IgD-negative memory B cell (primary cell): ENCODE data around the gene SERPINE2. TPM values are rescaled to one million over a fixed set of nuclear protein-coding genes. Genes with fewer than 3 reads are reported as not detected.
"Not testable (repeated sequence)": the region's sequence is repeated elsewhere in the genome, so short reads cannot be mapped to it uniquely, and the experiment has no call there.

Source experiments
- H3K27ac Mint-ChIP-seq, 3 donors: one replicate each; pipeline ENCODE4 v1.8.0; 2020 to 2022; ENCODE audit warnings: mild to moderate bottlenecking in 3 of 3, mixed read lengths in 3 of 3, moderate library complexity in 1 of 3
- H3K27me3 Mint-ChIP-seq: one replicate; pipeline ENCODE4 v1.8.0; 2021; ENCODE audit warnings: mixed read lengths
- H3K36me3 Mint-ChIP-seq: one replicate; pipeline ENCODE4 v1.8.0; 2020; ENCODE audit warnings: mild to moderate bottlenecking, mixed read lengths
- H3K4me1 Mint-ChIP-seq, 3 donors: one replicate each; pipeline ENCODE4 v1.8.0; 2020 to 2022; ENCODE audit warnings: mixed read lengths in 3 of 3, mild to moderate bottlenecking in 1 of 3
- H3K4me3 Mint-ChIP-seq, 4 donors: one replicate each; pipeline ENCODE4 v1.8.0; 2020 to 2022; ENCODE audit warnings: mild to moderate bottlenecking in 4 of 4, mixed read lengths in 4 of 4, moderate library complexity in 3 of 4
- H3K9me3 Mint-ChIP-seq, 3 donors: one replicate each; pipeline ENCODE4 v1.8.0; 2020 to 2021; ENCODE audit warnings: mixed read lengths in 3 of 3, mild to moderate bottlenecking in 1 of 3
- polyA plus RNA-seq: library from polyadenylated mRNA; unstranded; fragments of 300-500 nt; fragmentation: Illumina TruSeq; gene quantifications from one replicate; pipeline ENCODE4 v1.2.3, GENCODE V29; 2021

Gene SERPINE2
- polyA plus RNA-seq, 1 donor from 2014 or later = 2.9 TPM

DNA sequence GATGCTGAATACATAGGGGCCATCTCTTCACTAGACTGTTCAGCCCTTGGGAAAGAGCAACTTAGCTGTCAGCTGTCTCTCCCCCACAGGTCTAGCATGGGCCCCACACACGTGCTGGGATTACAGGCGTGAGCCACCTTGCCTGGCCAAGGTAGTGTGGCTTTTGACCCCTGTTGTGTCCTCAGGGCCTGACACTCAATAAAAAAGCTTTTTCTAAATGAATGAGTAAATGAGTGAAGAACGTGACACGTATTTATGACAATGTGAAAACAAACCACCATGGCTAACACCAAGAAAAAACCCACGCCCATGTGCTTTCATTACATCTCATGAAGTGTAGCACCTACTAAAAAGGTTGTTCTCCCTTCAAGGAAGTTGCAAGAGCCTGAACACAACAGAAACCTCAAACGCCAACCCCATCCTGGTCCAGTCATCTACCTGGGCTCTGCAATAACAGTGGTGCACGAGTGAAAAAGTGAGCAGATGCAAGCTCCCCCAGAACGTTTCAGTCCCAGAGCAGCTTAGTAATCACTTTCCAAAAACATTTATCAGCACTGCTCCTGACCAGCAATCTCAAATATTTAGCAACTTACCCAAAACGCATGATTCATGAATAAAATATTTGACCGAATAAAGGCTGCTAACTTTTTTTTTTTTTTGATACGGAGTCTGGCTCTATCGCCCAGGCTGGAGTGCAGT is 97.4 kb downstream of the SERPINE2 start:
- Mint-ChIP-seq H3K27me3 (no peaks in the 10 kb centered on the region), H3K4me1 (peaks cover 45 to 59% (median 52%) of the 10 kb centered on the region in 3 donors), H3K36me3 (peaks cover 13% of the 10 kb centered on the region), H3K4me3 (peak overlapping the region in 3 of 4 donors; percentile 39 to 92 (median 89)), H3K9me3 (peaks cover 0 to 4% (median 0%) of the 10 kb centered on the region in 3 donors), H3K27ac (peak overlapping the region; percentile 55 to 64 (median 58))

DNA sequence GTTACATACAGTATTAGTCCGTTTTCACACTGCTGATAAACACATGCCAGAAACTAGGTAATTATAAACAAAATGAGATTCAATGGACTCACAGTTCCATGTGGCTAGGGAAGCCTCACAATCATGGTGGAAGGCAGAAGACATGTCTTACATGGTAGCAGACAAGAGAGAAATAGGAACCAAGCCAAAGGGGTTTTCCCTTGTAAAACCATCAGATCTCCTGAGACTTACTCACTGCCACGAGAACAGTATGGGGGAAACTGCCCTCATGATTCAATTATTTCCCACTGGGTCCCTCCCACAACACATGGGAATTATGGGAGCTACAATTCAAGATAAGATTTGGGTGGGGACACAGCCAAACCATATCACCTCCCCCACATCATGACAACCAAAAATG is 99.6 kb downstream of the SERPINE2 start:
- H3K4me3 Mint-ChIP-seq = peak overlapping the region in 3 of 4 donors; percentile 32 to 78 (median 56)
- H3K27ac Mint-ChIP-seq = peak overlapping the region; percentile 21 to 78 (median 50)
- H3K36me3 Mint-ChIP-seq = peaks cover 13% of the 10 kb centered on the region
- not testable (repeated sequence) for H3K27me3 Mint-ChIP-seq, H3K9me3 Mint-ChIP-seq
- H3K4me1 Mint-ChIP-seq = peaks cover 52 to 66% (median 60%) of the 10 kb centered on the region in 3 donors

DNA sequence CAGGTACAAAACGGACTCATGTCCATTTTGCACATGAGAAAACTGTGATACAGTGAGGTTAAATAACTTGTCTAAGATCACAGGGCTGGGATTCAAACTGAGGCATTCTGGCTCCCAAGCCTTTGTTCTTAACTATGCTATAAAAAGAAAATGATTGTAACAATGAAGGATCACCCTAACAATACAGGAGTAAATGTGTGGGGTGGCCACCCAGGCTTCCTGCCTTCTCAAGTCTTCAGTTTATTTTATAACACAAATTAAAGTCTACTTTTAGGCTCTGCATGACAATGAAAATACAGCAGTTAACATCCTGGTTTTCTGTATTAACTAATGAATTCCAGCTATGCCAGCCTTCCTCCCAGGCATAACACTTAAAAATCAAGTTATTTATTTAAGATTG is 101.6 kb downstream of the SERPINE2 start:
- no peak overlapping the region for H3K27ac Mint-ChIP-seq
- peak overlapping the region in 1 of 4 donors; percentile 37 for H3K4me3 Mint-ChIP-seq
- no peaks in the 10 kb centered on the region for H3K27me3 Mint-ChIP-seq
- H3K36me3 Mint-ChIP-seq = peaks cover 13% of the 10 kb centered on the region
- H3K4me1 Mint-ChIP-seq = peaks cover 52 to 63% (median 56%) of the 10 kb centered on the region in 3 donors
- H3K9me3 Mint-ChIP-seq = peaks cover 0 to 4% (median 0%) of the 10 kb centered on the region in 3 donors

- Mint-ChIP-seq H3K27ac (peak overlapping the region in 1 of 3 donors; percentile 3), H3K36me3 (peaks cover 13% of the 10 kb centered on the region), H3K9me3 (peaks cover 0 to 4% (median 0%) of the 10 kb centered on the region in 3 donors), H3K27me3 (no peaks in the 10 kb centered on the region), H3K4me1 (peaks cover 53 to 66% (median 57%) of the 10 kb centered on the region in 3 donors), H3K4me3 (no peak overlapping the region)
Measured at GRCh38 chr2:223936862-223937326, 102.2 kb downstream of the SERPINE2 start.

DNA sequence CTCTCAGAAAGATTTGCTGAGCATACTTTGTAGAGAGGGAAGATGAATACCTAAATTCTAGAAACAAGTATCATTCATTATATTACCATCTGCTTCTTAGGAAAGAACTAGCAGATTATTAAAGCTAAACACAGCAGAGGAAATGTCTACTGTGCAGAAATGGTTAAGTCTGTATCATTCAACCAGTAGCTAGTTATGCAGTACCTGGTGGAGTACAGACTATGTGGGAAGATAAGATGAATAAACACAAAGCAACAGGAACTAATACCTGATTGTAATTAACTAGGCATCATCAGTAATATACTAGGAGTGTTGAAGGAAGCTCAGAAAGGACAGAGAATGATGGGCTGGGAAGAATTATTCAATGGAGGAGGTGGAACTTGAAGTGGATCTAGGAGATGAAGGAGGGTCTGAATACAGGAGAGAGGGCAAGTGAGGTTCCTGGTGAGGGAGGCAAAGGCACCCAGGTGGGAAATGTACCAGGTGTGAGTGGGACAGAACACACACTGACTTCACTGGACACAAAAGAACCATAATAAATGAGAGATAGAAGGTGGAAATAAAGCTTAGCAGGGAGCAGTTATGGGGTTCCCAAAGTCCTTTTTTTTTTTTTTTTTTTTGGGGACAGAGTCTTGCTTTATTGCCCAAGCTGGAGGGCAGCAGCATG is 103.5 kb downstream of the SERPINE2 start:
- Mint-ChIP-seq H3K27me3 (no peaks in the 10 kb centered on the region), H3K27ac (peak overlapping the region in 1 of 3 donors; percentile 53), H3K4me3 (peak overlapping the region in 2 of 4 donors; percentile 8 to 53), H3K4me1 (peaks cover 51 to 59% (median 53%) of the 10 kb centered on the region in 3 donors), H3K9me3 (peaks cover 0 to 3% (median 0%) of the 10 kb centered on the region in 3 donors), H3K36me3 (peaks cover 7% of the 10 kb centered on the region)

GRCh38 chr2:223934870-223935269 is 104.2 kb downstream of the SERPINE2 start:
- Mint-ChIP-seq H3K4me3 (peak overlapping the region in 1 of 4 donors; percentile 58), H3K27ac (no peak overlapping the region), H3K36me3 (peaks cover 6% of the 10 kb centered on the region), H3K4me1 (peaks cover 57 to 63% (median 58%) of the 10 kb centered on the region in 3 donors), H3K9me3 (peaks cover 0 to 3% (median 0%) of the 10 kb centered on the region in 3 donors), H3K27me3 (no peaks in the 10 kb centered on the region)

DNA sequence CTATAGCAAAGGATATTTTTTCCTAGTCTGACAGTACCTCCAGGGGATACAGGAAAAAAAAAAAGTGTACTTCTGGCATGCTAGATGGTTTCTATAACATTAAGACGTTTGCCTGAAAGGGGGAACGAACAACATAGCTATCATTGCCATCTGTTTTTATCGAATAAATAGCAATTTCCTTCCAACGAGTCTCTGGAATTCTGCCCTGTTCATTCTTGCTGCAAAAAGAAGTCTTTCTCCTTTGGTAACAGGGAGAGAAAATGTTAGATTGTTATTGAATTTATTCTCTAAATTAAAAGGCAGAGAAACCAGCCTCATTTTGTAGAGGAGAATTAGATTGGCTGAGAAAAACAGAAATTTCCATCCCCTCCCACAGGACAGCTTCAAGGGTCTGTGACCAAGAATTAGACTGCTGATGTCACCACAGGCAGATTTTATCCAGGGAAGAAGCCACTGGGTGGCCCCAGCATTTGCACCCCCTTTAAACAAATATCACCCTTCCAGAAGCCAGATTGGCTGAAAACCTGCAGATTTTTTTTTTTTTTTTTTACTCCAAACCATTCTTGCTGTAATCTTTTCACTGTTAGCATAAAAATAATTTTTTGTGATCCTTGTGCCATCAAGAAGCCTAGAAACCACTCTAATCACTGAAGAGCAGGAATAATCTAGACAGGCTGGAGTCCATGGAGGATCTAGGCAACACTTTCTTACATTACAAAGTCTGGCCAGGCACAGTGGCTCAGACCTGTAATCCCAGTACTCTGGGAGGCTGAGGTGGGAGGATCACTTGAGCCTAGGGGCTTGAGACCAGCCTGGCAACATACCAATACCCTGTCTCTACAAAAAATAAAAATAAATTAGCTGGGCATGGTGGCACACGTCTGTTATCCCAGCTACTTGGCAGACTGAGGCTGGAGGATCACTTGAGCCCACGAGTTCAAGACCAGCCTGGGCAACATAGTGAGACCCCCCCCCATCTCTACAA is 106.0 kb downstream of the SERPINE2 start:
- Mint-ChIP-seq H3K27me3 (no peaks in the 10 kb centered on the region), H3K4me1 (peaks cover 44 to 56% (median 52%) of the 10 kb centered on the region in 3 donors), H3K27ac (peak overlapping the region in 1 of 3 donors; percentile 14), H3K4me3 (no peak overlapping the region), H3K36me3 (peaks cover under 1% of the 10 kb centered on the region), H3K9me3 (peaks cover 0 to 2% (median 0%) of the 10 kb centered on the region in 3 donors)

DNA sequence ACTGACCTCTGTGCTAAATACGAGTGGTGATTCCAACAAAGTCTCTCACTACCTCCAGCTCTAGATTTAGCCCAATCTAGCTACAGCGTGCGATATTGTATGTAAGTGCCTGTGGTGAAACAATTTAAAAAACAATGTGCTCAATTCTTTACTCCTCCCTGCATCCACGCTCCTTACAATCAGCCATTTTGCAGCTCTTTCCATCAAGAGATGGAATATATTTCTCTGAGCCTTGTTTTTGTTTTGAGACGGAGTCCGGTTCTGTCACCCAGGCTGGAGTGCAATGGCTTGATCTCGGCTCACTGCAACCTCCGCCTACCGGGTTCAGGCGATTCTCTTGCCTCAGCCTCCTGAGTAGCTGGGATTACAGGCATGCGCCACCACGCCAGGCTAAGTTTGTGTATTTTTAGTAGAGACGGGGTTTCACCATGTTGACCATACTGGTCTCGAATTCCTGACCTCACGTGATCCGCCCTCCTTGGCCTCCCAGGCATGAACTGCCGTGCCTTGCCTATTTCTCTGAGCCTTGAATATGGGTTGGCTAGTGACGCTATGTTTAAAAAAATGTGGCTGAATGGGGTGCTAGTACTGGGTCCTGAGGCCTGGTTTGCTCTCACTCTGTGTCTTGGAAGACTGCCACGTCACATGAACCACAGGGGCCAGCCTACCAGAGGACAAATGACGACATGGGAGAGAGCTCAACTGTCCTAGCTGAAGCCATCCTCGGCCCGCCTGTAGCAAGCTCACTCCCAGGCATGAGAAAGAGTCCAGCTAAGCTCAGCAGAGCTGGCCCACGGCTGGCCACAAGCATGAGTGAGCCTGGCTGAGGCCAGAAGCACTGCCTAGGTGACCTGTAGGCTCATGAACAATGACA is 108.7 kb downstream of the SERPINE2 start:
- Mint-ChIP-seq H3K4me3 (peak overlapping the region in 1 of 4 donors; percentile 72), H3K4me1 (peaks cover 32 to 39% (median 34%) of the 10 kb centered on the region in 3 donors), H3K27ac (peak overlapping the region in 2 of 3 donors; percentile 9 to 67), H3K27me3 (no peaks in the 10 kb centered on the region), H3K36me3 (peaks cover 6% of the 10 kb centered on the region), H3K9me3 (peaks cover 0 to 11% (median 3%) of the 10 kb centered on the region in 3 donors)

- Mint-ChIP-seq H3K4me1 (peaks cover 25 to 33% (median 28%) of the 10 kb centered on the region in 3 donors), H3K27ac (peak overlapping the region in 2 of 3 donors; percentile 9 to 67), H3K9me3 (peaks cover 0 to 11% (median 3%) of the 10 kb centered on the region in 3 donors), H3K4me3 (peak overlapping the region in 2 of 4 donors; percentile 72 to 80), H3K27me3 (no peaks in the 10 kb centered on the region), H3K36me3 (peaks cover 6% of the 10 kb centered on the region)
Measured at GRCh38 chr2:223929571-223930102, 109.4 kb downstream of the SERPINE2 start.

DNA sequence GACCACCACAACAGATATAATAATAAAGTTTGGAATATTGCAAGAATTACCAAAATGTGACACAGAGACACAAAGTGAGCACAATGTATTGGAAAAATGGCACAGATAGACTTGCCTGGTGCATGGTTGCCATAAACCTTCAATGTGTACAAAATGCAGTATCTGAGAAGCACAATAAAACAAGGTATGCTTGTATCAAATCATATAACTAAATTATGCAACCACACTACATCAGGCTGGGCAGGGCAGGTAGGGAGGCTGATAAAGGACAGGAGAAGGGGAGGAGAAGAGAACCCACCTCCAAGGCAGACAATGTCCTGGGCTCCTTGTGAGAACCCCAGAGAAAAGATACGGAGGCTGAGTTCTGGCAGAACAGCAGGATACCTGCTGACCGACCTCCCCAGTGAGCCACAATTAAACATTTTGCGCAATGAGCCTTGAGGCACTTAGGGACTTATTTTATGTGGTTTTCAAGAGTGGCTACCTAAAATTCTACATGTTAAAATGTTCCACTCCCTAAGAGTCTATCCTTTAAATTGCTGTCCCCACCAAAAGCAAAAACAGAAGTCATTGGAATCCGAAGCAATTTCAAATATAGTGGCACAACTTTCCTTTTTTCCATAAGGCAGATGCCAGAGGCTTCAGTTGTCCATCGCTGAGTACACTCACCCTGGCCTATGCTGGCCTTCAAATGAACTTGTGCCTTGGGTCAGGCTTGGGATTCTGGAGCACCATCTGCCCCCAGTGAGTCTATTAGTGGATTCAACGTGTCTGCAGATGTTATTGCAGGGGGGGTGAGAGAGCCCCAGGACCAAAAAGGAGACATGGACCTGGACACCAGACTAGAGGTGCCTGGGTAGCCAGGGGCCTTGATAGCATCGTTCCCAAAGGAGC is 110.7 kb downstream of the SERPINE2 start:
- peak overlapping the region in 2 of 3 donors; percentile 63 to 67 for H3K27ac Mint-ChIP-seq
- H3K4me3 Mint-ChIP-seq = peak overlapping the region in 2 of 4 donors; percentile 5 to 20
- peaks cover 10% of the 10 kb centered on the region for H3K36me3 Mint-ChIP-seq
- peaks cover 24 to 32% (median 25%) of the 10 kb centered on the region in 3 donors for H3K4me1 Mint-ChIP-seq
- H3K9me3 Mint-ChIP-seq = peaks cover 0 to 11% (median 3%) of the 10 kb centered on the region in 3 donors
- no peaks in the 10 kb centered on the region for H3K27me3 Mint-ChIP-seq

GRCh38 chr2:223925106-223925505 is 114.0 kb downstream of the SERPINE2 start:
- peaks cover 0 to 11% (median 3%) of the 10 kb centered on the region in 3 donors for H3K9me3 Mint-ChIP-seq
- H3K4me3 Mint-ChIP-seq = no peak overlapping the region
- peaks cover 13% of the 10 kb centered on the region for H3K36me3 Mint-ChIP-seq
- H3K27me3 Mint-ChIP-seq = no peaks in the 10 kb centered on the region
- H3K27ac Mint-ChIP-seq = no peak overlapping the region
- peaks cover 17 to 36% (median 26%) of the 10 kb centered on the region in 3 donors for H3K4me1 Mint-ChIP-seq
